Sigmoid colon (tissue), 4 donors: ENCODE results near the gene FAM76A.
"Not testable (repeated sequence)": the region's sequence is repeated elsewhere in the genome, so short reads cannot be mapped to it uniquely, and the experiment has no call there.

Source experiments
- CTCF ChIP-seq, 4 experiments: fragments of 450-650 bp in 3 of 4; fragments of 200-600 bp in 1 of 4; IDR thresholded peaks; one replicate each; pipeline ENCODE4 v1.5.1; 2016 to 2019; ENCODE audit warnings: antibody characterized with exemption in 4 of 4, mild to moderate bottlenecking in 3 of 4, moderate library complexity in 2 of 4
- POLR2AphosphoS5 ChIP-seq, 4 donors: sonication (generic); formaldehyde crosslinking; IDR thresholded peaks; one replicate each; pipeline ENCODE4 v1.6.1; 2017; ENCODE audit warnings: antibody characterized with exemption in 4 of 4

DNA sequence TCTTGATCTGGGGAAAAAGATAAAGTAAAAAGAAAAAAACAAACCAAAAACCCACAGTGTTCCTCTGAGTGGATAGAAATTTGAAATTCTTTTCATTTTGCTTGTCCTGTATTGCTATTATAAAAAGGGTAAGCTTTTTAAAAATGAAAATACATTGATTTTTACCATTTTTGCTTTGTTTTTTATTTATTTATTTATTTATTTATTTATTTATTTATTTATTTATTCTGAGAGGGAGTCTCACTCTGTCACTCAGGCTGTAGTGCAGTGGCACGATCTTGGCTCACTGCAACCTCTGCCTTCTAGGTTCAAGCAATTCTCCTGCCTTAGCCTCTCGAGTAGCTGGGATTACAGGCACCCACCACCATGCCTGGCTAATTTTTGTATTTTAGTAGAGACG, 82.4 kb downstream of the FAM76A start:
- TF ChIP-seq CTCF, POLR2AphosphoS5 (IDR thresholded peaks at IDR 0.05): not testable (repeated sequence)
